Esophagus squamous epithelium (tissue), 4 donors: Measurements from ENCODE around the gene ZBTB4.

Experiments
- POLR2A ChIP-seq, 4 donors: fragments of 450-650 bp; IDR thresholded peaks; one replicate each; pipeline ENCODE4 v1.6.1; 2017; ENCODE audit warnings: antibody characterized with exemption in 4 of 4, mild to moderate bottlenecking in 4 of 4, moderate library complexity in 3 of 4
- TF ChIP-seq, protein P1 (sequence below), 6 experiments: fragments of 450-650 bp in 4 of 6; fragments of 200-600 bp in 2 of 6; sonication (generic) in 2 of 6; IDR thresholded peaks; one replicate each; pipeline ENCODE4 v1.5.1; 2016 to 2019; ENCODE audit warnings: antibody characterized with exemption in 6 of 6, mild to moderate bottlenecking in 4 of 6, moderate library complexity in 4 of 6

DNA sequence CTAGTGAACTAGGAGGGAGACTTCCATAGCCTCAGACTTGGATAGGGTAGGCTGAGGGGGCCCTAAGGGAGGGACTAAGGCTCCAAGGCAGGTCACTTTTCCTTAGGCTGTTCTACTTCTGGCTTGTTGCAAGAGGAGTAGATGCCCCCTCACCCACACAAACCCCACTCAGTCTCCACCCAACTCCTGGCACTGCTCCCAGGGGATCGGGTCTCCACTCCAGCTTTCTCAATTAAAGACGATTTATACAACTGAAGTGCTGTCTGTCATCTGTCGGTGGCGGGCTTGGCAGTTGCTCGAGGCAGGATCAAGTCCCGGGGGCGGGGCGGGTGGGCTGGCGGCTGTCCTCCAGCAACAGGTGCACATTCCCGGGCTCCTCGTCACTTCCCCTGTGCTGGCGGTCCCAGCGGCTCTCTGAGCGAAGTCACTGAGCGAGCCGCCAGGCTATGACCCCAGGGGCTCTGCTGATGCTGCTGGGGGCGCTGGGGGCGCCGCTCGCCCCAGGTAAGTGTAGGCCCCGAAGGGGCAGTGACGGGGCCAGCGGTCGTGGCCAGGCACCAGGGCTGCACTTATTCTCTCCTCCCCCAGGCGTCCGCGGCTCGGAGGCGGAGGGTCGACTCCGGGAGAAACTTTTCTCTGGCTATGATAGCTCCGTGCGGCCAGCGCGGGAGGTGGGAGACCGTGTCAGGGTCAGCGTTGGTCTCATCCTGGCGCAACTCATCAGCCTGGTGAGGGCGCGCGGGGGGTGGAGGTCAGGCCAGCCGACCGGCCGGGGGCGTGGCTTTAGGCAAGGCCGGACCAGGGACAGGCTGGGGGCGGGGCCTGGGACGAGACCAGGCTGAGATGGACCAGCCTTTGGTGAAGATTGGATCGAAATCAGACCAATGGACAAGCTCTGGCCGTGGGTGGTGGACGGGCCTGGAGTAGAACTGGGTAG, 34.5 kb downstream of the ZBTB4 start, which contains the start of gene CHRNB1:
- TF ChIP-seq, protein P1, sequence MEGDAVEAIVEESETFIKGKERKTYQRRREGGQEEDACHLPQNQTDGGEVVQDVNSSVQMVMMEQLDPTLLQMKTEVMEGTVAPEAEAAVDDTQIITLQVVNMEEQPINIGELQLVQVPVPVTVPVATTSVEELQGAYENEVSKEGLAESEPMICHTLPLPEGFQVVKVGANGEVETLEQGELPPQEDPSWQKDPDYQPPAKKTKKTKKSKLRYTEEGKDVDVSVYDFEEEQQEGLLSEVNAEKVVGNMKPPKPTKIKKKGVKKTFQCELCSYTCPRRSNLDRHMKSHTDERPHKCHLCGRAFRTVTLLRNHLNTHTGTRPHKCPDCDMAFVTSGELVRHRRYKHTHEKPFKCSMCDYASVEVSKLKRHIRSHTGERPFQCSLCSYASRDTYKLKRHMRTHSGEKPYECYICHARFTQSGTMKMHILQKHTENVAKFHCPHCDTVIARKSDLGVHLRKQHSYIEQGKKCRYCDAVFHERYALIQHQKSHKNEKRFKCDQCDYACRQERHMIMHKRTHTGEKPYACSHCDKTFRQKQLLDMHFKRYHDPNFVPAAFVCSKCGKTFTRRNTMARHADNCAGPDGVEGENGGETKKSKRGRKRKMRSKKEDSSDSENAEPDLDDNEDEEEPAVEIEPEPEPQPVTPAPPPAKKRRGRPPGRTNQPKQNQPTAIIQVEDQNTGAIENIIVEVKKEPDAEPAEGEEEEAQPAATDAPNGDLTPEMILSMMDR (IDR thresholded peaks at IDR 0.05): peak in 2 of 6 experiments; percentile 4 to 6
- TF ChIP-seq POLR2A (IDR thresholded peaks at IDR 0.05): no peak
